GOT3 (cell line): ENCODE measurements around the gene FGGY.
"Not testable (repeated sequence)": the region's sequence is repeated elsewhere in the genome, so short reads cannot be mapped to it uniquely, and the experiment has no call there.

Experiments
- DNase-seq: peaks from one replicate; lab custom pipeline; 2025; ENCODE audit warnings: mixed read lengths; lab: John Stamatoyannopoulos, UW

FGGY gene

DNA sequence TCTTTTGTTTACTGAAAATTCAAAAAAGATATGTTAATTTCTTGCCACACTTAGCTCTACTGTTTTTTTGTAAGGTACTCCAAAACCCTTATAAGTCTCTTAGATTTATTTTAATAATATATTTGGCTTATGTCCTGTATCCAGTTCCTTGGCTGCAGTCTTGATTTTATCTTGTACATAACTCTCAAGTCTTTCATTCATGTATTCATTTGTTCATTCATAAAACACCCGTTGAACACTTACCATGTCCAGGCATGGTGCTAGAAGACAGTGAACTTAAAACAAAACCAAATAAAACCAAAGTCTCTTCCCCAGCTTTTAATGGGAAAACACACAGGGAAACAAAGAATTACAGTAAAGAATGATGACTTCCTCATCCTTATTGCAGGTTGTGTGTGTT lies 215.8 kb downstream of the FGGY start:
- DNase-seq = no peak

DNA sequence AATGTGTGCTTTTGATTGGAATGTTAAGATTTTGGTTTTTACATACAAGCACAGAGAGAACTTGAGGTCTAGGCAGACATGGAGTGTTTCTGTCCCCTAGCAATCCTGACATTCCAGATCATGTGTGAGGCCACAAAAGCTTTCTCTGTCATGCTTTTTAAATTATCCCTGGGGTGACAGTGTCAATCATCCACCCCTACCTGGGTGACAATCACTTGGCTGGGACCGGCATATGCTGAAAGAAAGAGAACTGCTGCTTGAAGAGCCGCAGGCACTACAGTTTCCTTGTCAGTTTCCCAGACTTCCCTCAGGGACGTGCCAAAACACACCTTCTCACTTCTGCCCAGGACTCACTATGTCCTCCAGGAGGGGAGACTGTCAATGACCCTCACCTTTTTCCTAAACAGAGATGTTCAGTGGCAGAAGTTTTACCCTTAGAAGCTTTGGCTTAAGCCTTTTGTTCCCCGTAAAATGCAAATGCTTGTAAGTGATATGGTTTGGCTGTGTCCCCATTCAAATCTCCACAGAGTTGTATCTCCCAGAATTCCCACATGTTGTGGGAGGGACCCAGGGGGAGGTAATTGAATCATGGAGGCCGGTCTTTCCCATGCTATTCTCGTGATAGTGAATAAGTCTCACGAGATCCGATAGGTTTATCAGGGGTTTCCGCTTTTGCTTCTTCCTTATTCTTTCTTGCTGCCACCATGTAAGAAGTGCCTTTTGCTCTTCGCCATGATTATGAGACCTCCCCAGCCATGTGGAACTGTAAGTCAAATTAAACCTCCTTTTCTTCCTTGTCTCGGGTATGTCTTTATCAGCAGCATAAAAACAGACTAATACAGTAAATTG lies 217.4 kb downstream of the FGGY start:
- no peak for DNase-seq

- no peak for DNase-seq
Measured at GRCh38 chr1:59516881-59517280, 220.0 kb downstream of the FGGY start.

- DNase-seq = no peak
Measured at GRCh38 chr1:59520194-59520593, 223.3 kb downstream of the FGGY start.

GRCh38 chr1:59520827-59521418 lies 224.0 kb downstream of the FGGY start:
- DNase-seq = no peak

DNA sequence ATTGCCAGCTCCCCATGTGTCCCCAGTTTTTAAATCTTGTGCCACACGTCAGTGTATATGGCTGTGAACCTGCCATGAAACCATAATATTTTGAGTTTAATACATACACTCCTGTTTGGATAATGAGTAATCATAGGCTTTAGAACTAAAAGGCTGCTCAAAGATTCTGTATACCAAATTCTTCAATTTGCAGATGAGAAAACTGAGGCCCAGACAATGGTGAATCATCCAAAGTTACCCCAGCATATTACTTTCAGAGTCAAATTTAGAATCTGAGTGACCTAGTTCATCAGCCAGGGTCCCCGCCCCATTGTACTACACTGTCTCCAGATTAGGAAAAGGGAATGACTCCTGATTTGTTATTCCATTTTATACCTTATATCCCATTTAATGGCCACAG lies 224.6 kb downstream of the FGGY start:
- no peak for DNase-seq

GRCh38 chr1:59522925-59523505 lies 226.1 kb downstream of the FGGY start:
- no peak for DNase-seq

GRCh38 chr1:59523745-59524450 lies 227.0 kb downstream of the FGGY start:
- no peak for DNase-seq

- DNase-seq = no peak
Measured at GRCh38 chr1:59526240-59526639, 229.3 kb downstream of the FGGY start.

- DNase-seq = no peak
Measured at GRCh38 chr1:59528471-59528870, 231.6 kb downstream of the FGGY start.

DNA sequence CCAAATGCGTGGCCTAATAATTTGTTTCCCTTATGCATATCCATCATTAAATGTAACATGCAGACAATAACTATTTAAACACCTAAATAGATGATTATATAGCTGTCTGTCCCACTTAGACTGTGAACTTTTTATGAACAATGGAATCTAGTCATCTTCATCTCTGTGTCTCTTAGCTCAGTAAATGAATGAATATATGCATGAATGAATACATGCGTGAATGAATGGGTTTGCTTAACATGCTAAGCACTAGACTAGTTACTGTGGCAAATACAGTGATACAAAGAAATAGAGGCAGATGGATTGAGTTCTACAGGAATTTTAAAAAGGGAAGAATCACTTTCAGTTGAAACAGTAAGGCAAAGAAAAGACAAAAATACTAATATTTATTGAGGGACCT lies 232.0 kb downstream of the FGGY start:
- DNase-seq = no peak

DNA sequence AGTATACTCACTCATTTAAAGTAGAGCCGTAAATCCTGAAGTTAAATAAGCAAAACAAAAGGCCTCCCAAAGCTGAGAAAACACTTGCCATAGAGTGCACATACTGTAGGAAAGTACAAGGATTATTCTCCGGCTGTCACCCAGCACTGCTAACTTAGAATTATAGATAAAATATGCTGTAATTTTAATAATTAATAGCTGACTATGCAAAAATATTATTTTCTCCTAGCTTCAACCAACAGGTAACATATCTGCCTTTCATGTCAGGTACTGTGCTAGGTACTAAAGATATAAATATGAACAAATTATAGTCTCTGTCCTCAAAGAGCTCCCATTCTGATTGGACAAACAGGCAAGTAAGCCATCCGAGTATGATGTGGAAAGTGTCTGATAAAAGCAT lies 233.2 kb downstream of the FGGY start:
- DNase-seq = no peak

DNA sequence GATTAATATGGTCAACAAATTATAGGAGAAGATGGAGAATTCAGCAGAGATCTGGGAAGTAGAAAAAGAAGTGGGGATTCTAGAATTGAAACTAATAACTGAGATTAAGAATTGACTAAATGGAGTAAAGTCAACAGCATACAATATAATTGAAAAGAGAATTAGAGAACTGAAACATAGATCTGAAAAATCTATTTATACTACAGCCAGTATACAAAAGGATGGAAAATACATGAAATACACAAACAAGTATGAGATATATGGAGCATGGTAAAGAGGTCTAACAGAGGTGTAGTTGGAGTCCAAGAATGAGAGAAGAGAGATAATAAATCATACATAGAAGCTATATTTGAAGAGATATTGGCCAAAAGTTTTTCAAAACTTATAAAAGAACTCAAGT lies 235.2 kb downstream of the FGGY start:
- no peak for DNase-seq

GRCh38 chr1:59538476-59538875 lies 241.6 kb downstream of the FGGY start:
- not testable (repeated sequence) for DNase-seq

- no peak for DNase-seq
Measured at GRCh38 chr1:59539961-59540681, 243.2 kb downstream of the FGGY start.

GRCh38 chr1:59541161-59541560 lies 244.3 kb downstream of the FGGY start:
- no peak for DNase-seq

DNA sequence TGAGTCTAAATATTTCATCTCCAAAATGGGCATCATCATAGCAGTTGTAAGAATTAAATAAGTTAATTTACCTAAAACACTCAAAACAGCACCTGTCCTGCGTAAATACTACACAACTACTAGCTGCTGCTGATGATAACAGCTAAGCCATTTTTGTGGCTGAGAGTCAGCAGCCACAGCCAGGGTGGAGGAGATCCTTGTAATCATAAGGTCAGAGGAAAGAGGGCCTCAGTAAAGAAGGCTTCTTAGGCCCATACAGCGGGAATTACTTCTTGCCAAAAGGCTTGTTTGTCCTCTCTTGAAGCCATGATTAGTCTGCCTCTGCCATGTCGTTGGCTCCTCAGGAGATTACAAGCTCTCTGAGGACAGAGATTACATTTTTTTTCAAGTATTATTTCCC lies 245.0 kb downstream of the FGGY start:
- DNase-seq = no peak

DNA sequence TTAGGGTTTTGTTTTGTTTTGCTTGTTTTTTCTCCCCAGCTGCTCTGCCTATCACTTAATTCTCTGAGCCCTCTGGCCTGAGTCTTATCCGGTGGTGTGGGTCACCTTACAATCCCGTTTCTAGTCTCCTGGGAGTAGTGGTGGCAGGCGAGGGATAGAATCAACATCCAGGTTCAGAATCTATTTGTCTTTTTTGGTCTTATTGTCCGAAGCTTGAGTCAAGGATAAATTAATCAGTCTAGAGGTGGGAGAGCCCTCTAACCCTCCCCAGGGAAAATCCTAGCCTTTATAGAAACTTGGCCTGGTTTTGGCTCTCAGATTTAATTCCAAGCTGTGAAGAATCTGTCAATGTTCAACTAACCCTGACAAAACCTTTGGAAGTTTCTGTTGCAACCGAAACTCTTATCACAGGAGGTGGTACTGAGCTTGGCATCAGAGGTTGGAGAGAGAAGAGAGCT lies 246.3 kb downstream of the FGGY start:
- no peak for DNase-seq

GRCh38 chr1:59544615-59545293 lies 247.9 kb downstream of the FGGY start:
- DNase-seq = no peak

DNA sequence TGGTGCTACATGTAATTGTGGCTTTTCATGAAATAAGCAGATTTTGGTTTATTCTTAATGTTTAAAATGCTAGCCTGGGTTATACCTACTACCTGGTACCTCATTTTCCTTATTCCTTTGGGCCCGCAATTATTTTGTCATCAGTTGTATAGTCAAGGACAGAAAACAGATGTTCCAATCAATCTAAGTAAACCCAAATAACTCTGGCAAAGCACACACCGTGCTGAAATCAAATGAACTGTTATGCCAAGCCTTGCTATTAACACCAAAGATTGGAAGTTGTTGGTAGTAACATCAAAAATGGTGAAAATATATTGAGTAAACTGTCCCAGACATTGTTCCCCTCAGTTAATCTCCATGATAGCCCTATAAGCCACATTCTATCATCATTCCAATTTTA lies 248.9 kb downstream of the FGGY start:
- no peak for DNase-seq

DNA sequence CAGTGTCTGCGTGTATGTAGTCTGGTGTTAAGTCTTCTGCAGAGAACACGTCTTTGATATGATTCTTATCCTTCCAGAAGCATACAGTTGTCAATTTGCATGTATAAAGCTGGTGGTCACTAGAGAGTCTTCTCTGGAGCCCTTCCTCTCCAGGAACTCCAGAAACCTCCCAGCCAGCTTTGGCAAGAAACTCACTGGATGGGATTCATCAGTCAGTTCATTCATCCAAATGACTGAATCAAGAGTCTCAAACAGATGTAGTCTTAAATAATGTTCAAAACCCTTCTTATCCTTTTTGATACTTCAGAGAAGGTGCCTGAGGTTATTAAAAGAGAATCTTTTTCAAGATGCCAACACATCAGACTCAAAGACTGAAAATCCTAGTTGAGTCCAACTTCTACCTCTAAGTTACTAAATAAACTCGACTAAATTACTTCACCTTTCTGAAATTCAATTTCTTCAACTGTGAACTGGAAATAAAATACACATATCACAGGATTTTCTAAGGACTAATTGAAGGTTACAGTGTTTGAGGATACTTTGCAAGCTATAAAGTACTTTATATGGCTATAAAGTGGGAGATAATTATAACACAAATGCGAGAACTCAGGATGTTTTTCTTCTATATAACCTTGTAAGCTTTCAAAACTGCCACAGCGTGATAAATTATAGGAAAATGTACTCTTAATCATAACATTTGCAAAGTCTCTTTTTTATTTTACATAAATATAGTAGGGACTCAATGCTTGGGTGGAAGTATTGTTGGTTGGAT lies 252.4 kb downstream of the FGGY start:
- no peak for DNase-seq
